B cell (primary cell): ENCODE data around the gene E2F3.

Experiments used
- EZH2 ChIP-seq: IDR thresholded peaks from 2 replicates; pipeline ENCODE4 v1.6.1; 2012; ENCODE audit warnings: borderline replicate concordance, low read depth, mild to moderate bottlenecking, moderate library complexity, low read length; ENCODE audit not compliant: insufficient read depth, poor library complexity, severe bottlenecking
- TF ChIP-seq, protein P1 (sequence below): fragments of 200-600 bp; IDR thresholded peaks from one replicate; pipeline ENCODE4 v1.8.0; 2022; ENCODE audit warnings: antibody characterized with exemption, mild to moderate bottlenecking

DNA sequence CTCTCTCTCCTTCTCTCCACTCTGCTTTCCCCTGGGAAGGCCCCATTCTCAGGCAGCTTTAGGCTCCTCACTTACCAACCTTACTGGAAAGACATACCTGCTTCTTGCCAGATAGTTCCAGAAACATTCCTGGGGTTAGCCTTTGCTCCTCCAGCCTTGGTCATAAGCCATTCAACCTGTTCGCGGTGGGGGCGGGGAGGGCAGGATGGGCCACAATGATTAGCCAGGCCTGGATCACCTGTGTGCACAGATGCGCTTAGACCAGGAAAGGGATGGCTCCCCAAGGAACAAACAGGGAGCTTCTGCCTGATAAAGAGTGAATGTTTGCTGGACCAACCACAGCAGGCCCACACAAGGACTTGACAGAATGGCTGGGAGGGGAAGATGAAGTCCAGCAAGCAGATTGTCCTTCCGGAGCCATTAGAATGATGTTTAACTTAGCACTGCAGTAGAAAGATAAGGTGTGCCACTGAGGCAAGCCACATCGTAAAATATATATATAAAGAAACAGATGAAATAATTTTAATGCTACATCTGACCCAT, 74.9 kb downstream of the E2F3 start:
- TF ChIP-seq, protein P1, sequence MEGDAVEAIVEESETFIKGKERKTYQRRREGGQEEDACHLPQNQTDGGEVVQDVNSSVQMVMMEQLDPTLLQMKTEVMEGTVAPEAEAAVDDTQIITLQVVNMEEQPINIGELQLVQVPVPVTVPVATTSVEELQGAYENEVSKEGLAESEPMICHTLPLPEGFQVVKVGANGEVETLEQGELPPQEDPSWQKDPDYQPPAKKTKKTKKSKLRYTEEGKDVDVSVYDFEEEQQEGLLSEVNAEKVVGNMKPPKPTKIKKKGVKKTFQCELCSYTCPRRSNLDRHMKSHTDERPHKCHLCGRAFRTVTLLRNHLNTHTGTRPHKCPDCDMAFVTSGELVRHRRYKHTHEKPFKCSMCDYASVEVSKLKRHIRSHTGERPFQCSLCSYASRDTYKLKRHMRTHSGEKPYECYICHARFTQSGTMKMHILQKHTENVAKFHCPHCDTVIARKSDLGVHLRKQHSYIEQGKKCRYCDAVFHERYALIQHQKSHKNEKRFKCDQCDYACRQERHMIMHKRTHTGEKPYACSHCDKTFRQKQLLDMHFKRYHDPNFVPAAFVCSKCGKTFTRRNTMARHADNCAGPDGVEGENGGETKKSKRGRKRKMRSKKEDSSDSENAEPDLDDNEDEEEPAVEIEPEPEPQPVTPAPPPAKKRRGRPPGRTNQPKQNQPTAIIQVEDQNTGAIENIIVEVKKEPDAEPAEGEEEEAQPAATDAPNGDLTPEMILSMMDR, result no peak
- no peak for TF ChIP-seq EZH2
